ENCODE measurements around the gene VGLL4.

The VGLL4 gene

DNA sequence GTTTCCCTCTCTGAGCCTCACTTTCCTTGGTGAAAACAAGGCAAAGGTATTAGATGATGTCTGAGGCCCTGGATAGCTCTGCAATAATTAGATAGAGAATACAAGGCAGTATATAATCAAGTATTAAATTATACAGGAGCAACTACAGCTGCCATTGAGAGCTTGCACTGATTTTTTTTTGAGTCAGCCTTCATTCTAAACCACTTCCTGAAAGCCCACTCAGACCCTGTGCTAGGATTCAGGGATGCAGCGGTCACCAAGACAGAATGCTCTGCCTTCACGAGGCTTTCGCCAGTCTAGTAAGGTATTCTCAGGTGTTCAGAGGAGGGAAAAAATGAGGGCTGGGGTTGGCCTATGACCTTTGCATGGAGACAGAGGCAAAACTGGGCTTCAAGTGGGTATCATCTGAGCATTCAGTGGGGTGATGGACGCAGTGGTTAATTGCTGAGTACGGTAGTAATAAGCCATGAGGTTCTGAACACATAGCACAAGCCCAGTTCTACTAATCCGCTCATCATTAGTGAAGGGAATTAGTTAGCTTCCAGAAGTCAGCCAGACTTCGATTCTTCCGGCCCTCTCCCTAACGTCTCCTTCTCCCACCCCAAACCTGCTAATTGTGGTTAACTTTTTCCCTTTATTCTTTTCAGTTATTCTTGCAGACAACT lies 3.6 kb downstream of the VGLL4 start:
- H4K91ac ChIP-seq (ENCODE audit: low read depth, low read length), result no peak overlapping the region
- H3K9ac ChIP-seq (ENCODE audit: low read length), result no peak overlapping the region
- no peak overlapping the region for H3K4me2 ChIP-seq (ENCODE audit: low read length)
- no peak overlapping the region for H2BK12ac ChIP-seq (ENCODE audit: low read length)
- no peak overlapping the region for H2AFZ ChIP-seq (ENCODE audit: insufficient read depth, low read length, poor library complexity)
- H3K9me3 ChIP-seq (ENCODE audit: insufficient read depth, low read depth, low read length), result no peaks in the 10 kb centered on the region
- H3K79me1 ChIP-seq (ENCODE audit: low read length), result peaks cover 11% of the 10 kb centered on the region
- DNase-seq, result no peak
- H3K4me1 ChIP-seq (ENCODE audit: control insufficient read depth in 1 of 2, insufficient read depth in 2 of 2, low read length in 2 of 2), result peaks cover 16 to 21% of the 10 kb centered on the region in 2 experiments
- peaks cover 25% of the 10 kb centered on the region for H3K79me2 ChIP-seq (ENCODE audit: control insufficient read depth, insufficient read depth, low read length, poor library complexity)
- H3K4me3 ChIP-seq (ENCODE audit: low read depth, low read length), result no peak overlapping the region
- no peak overlapping the region for H2AK5ac ChIP-seq (ENCODE audit: low read length)
- no peak overlapping the region for H2BK5ac ChIP-seq (ENCODE audit: low read depth, low read length, poor library complexity)
- peak overlapping the region; percentile 96 for H3K4ac ChIP-seq (ENCODE audit: low read depth, low read length)
- H3K36me3 ChIP-seq (ENCODE audit: control insufficient read depth in 1 of 2, insufficient read depth in 2 of 2, low read length in 2 of 2), result peaks cover 0 to 2% of the 10 kb centered on the region in 2 experiments
- no peaks in the 10 kb centered on the region for H3K27me3 ChIP-seq (ENCODE audit: insufficient read depth, low read length)
- no peak overlapping the region for H3K14ac ChIP-seq (ENCODE audit: low read length)
- H3K18ac ChIP-seq (ENCODE audit: low read length), result peak overlapping the region; percentile 17
- H4K12ac ChIP-seq (ENCODE audit: low read depth, low read length), result peak overlapping the region; percentile 7
- no peak overlapping the region for H2BK120ac ChIP-seq (ENCODE audit: insufficient read depth, low read length, poor library complexity)
- H3K23ac ChIP-seq (ENCODE audit: low read length), result no peak overlapping the region
- peak overlapping the region; percentile 22 for H4K8ac ChIP-seq (ENCODE audit: low read depth, low read length)
- no CpG with 5 or more reads among the region's 9 CpGs for WGBS (ENCODE audit: extremely low coverage, insufficient coverage, insufficient read length)
- no peak overlapping the region for H3K27ac ChIP-seq (ENCODE audit: low read depth, low read length)

DNA sequence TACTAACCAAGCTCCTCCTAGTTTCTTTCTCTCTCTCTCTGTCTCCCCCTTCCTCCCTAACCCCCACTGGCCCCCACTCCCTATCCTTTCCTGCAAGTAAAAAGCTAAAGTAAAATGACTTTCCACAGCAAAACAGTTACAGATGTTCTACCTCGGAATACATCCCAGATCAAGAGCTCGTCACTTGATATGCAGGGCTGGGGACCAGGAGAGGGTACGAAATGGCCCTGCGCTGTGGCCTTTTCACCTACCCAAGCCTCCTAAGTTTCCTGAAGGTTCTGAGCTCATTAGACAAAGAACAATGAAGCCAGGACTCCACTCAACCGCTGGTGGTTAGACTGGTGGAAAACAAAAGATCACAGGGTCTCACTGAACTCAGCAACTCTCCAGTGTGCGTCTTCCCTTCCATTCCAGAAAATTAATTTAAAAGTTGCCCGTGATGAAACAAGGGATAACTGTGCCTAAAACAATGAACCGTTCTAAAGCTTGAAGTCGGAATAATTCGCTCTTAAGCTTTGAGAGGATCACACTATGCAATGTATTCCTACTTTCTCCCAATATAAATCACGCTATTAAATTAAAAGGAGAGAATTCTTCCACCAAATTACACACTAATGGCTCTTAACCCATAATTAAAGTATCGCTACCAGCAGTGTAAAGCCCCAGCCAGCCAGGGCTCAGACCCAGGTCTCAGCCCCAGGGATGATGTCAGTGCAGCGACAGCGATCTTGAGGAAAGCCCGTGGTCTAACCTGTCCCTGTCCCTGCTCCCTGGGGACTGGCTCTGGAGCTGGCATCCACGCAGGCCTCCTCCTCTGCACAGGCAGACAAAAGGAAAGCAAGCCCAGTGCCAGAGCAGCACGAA lies 5.0 kb downstream of the VGLL4 start:
- no peak overlapping the region for H3K23ac ChIP-seq (ENCODE audit: low read length)
- H3K36me3 ChIP-seq (ENCODE audit: control insufficient read depth in 1 of 2, insufficient read depth in 2 of 2, low read length in 2 of 2), result peaks cover 0 to 2% of the 10 kb centered on the region in 2 experiments

DNA sequence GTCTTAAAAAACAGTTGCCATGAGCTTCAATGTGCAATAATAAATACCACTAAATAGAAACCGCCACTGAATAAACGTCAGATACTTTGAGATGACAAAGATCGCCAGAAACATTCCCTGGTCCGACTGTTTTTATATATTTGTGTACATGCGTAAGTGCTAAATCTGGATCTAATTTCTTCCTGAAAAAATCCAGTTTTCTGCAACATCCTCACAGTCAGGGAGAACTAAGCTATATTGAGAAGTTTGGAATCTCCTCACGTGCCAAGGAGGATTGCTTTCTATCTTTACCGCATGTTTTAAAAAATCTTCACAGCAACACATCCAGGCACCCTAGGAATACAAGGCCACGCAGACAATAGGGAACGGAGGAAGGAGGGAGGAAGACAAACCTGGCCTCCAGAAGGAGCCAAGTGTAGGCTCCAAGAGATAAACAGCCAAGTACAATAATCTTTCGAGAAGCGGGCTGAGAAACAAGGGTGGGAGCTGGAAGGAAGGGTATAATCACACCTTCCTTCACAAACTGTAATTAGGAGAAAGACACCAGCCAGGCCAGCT lies 5.7 kb downstream of the VGLL4 start:
- Histone ChIP-seq H3K4me3 (ENCODE audit: low read depth, low read length) (no peak overlapping the region), H3K27ac (ENCODE audit: low read depth, low read length) (no peak overlapping the region), H2BK5ac (ENCODE audit: low read depth, low read length, poor library complexity) (no peak overlapping the region)

More for the DNA sequence above, 5.0 kb downstream of the VGLL4 start:
- Histone ChIP-seq H3K4me2 (ENCODE audit: low read length) (no peak overlapping the region), H3K27me3 (ENCODE audit: insufficient read depth, low read length) (no peaks in the 10 kb centered on the region), H2BK12ac (ENCODE audit: low read length) (no peak overlapping the region), H3K27ac (ENCODE audit: low read depth, low read length) (no peak overlapping the region), H3K4ac (ENCODE audit: low read depth, low read length) (peak overlapping the region; percentile 81), H3K79me1 (ENCODE audit: low read length) (peaks cover 11% of the 10 kb centered on the region), H3K9me3 (ENCODE audit: insufficient read depth, low read depth, low read length) (no peaks in the 10 kb centered on the region), H4K12ac (ENCODE audit: low read depth, low read length) (no peak overlapping the region), H2BK120ac (ENCODE audit: insufficient read depth, low read length, poor library complexity) (no peak overlapping the region), H3K4me3 (ENCODE audit: low read depth, low read length) (no peak overlapping the region), H3K14ac (ENCODE audit: low read length) (no peak overlapping the region), H2AFZ (ENCODE audit: insufficient read depth, low read length, poor library complexity) (no peak overlapping the region), H4K8ac (ENCODE audit: low read depth, low read length) (no peak overlapping the region), H2BK5ac (ENCODE audit: low read depth, low read length, poor library complexity) (no peak overlapping the region), H2AK5ac (ENCODE audit: low read length) (no peak overlapping the region), H3K9ac (ENCODE audit: low read length) (no peak overlapping the region), H3K18ac (ENCODE audit: low read length) (peak overlapping the region; percentile 6), H4K91ac (ENCODE audit: low read depth, low read length) (no peak overlapping the region), H3K4me1 (ENCODE audit: control insufficient read depth in 1 of 2, insufficient read depth in 2 of 2, low read length in 2 of 2) (peaks cover 16 to 21% of the 10 kb centered on the region in 2 experiments), H3K79me2 (ENCODE audit: control insufficient read depth, insufficient read depth, low read length, poor library complexity) (peaks cover 26% of the 10 kb centered on the region)
- no CpG with 5 or more reads among the region's 17 CpGs for WGBS (ENCODE audit: extremely low coverage, insufficient coverage, insufficient read length)
- DNase-seq, result no peak

DNA sequence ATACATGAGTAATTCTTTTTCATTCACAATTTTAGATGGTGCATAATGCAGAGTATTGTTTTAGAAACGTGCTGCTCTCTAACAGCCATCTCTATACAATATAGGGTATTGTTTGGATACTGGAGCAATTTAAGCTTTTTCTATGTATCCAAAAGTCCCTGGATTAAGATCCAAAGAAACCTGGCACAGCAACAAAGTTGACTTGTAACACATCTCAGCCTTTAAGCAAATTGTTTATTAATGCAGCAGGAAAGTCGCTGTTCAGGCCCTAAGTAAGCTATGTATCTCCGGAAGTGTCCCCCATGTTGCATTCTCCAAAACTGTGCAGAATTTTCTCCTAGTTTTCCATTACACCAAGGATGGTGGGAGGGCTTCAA lies 7.3 kb downstream of the VGLL4 start:
- H3K27ac ChIP-seq (ENCODE audit: low read depth, low read length), result no peak overlapping the region

More for the DNA sequence above, 5.7 kb downstream of the VGLL4 start:
- H2AFZ ChIP-seq (ENCODE audit: insufficient read depth, low read length, poor library complexity), result no peak overlapping the region
- no peak overlapping the region for H2BK12ac ChIP-seq (ENCODE audit: low read length)
- no peak overlapping the region for H3K9ac ChIP-seq (ENCODE audit: low read length)
- no peak overlapping the region for H4K12ac ChIP-seq (ENCODE audit: low read depth, low read length)
- DNase-seq, result no peak
- H2BK120ac ChIP-seq (ENCODE audit: insufficient read depth, low read length, poor library complexity), result no peak overlapping the region
- H3K4me1 ChIP-seq (ENCODE audit: control insufficient read depth in 1 of 2, insufficient read depth in 2 of 2, low read length in 2 of 2), result peaks cover 16 to 21% of the 10 kb centered on the region in 2 experiments
- WGBS (ENCODE audit: extremely low coverage, insufficient coverage, insufficient read length), result no CpG with 5 or more reads among the region's 11 CpGs
- H4K91ac ChIP-seq (ENCODE audit: low read depth, low read length), result no peak overlapping the region
- peaks cover 24% of the 10 kb centered on the region for H3K79me2 ChIP-seq (ENCODE audit: control insufficient read depth, insufficient read depth, low read length, poor library complexity)
- H3K27me3 ChIP-seq (ENCODE audit: insufficient read depth, low read length), result no peaks in the 10 kb centered on the region
- H3K14ac ChIP-seq (ENCODE audit: low read length), result no peak overlapping the region
- no peak overlapping the region for H3K4me2 ChIP-seq (ENCODE audit: low read length)
- no peaks in the 10 kb centered on the region for H3K9me3 ChIP-seq (ENCODE audit: insufficient read depth, low read depth, low read length)
- peaks cover 7% of the 10 kb centered on the region for H3K79me1 ChIP-seq (ENCODE audit: low read length)
- H3K18ac ChIP-seq (ENCODE audit: low read length), result no peak overlapping the region
- H4K8ac ChIP-seq (ENCODE audit: low read depth, low read length), result no peak overlapping the region
- H3K36me3 ChIP-seq (ENCODE audit: control insufficient read depth in 1 of 2, insufficient read depth in 2 of 2, low read length in 2 of 2), result peaks cover 0 to 2% of the 10 kb centered on the region in 2 experiments
- no peak overlapping the region for H3K23ac ChIP-seq (ENCODE audit: low read length)
- no peak overlapping the region for H2AK5ac ChIP-seq (ENCODE audit: low read length)
- H3K4ac ChIP-seq (ENCODE audit: low read depth, low read length), result peak overlapping the region; percentile 76

More for the DNA sequence above, 7.3 kb downstream of the VGLL4 start:
- Histone ChIP-seq H3K36me3 (ENCODE audit: control insufficient read depth in 1 of 2, insufficient read depth in 2 of 2, low read length in 2 of 2) (peaks cover 0 to 2% of the 10 kb centered on the region in 2 experiments), H4K12ac (ENCODE audit: low read depth, low read length) (no peak overlapping the region), H3K79me1 (ENCODE audit: low read length) (no peaks in the 10 kb centered on the region), H3K14ac (ENCODE audit: low read length) (no peak overlapping the region), H3K9me3 (ENCODE audit: insufficient read depth, low read depth, low read length) (no peaks in the 10 kb centered on the region), H2AK5ac (ENCODE audit: low read length) (no peak overlapping the region), H3K79me2 (ENCODE audit: control insufficient read depth, insufficient read depth, low read length, poor library complexity) (peaks cover 20% of the 10 kb centered on the region), H2BK12ac (ENCODE audit: low read length) (no peak overlapping the region), H2AFZ (ENCODE audit: insufficient read depth, low read length, poor library complexity) (no peak overlapping the region), H3K18ac (ENCODE audit: low read length) (no peak overlapping the region), H3K4me1 (ENCODE audit: control insufficient read depth in 1 of 2, insufficient read depth in 2 of 2, low read length in 2 of 2) (peaks cover 16 to 21% of the 10 kb centered on the region in 2 experiments), H3K23ac (ENCODE audit: low read length) (no peak overlapping the region), H3K4me2 (ENCODE audit: low read length) (no peak overlapping the region), H4K91ac (ENCODE audit: low read depth, low read length) (no peak overlapping the region), H2BK5ac (ENCODE audit: low read depth, low read length, poor library complexity) (no peak overlapping the region), H3K4ac (ENCODE audit: low read depth, low read length) (peak overlapping the region; percentile 13), H3K4me3 (ENCODE audit: low read depth, low read length) (no peak overlapping the region), H3K27me3 (ENCODE audit: insufficient read depth, low read length) (no peaks in the 10 kb centered on the region), H2BK120ac (ENCODE audit: insufficient read depth, low read length, poor library complexity) (no peak overlapping the region), H4K8ac (ENCODE audit: low read depth, low read length) (no peak overlapping the region), H3K9ac (ENCODE audit: low read length) (no peak overlapping the region)
- no CpG with 5 or more reads among the region's 3 CpGs for whole genome bisulfite sequencing (ENCODE audit: extremely low coverage, insufficient coverage, insufficient read length)
- no peak for DNase-seq
